NCI-H748 (cell line): ENCODE data around the gene TP53I11.

Experiments
- DNase-seq: peaks from one replicate; lab custom pipeline; 2025; ENCODE audit not compliant: unreplicated experiment; lab: John Stamatoyannopoulos, UW

The TP53I11 gene

GRCh38 chr11:44979543-44980399 is 29.1 kb upstream of the TP53I11 start:
- DNase-seq = peak; percentile 96

GRCh38 chr11:44978961-44979331 is 28.3 kb upstream of the TP53I11 start:
- DNase-seq = peak; percentile 99

GRCh38 chr11:44978274-44978960 is 27.7 kb upstream of the TP53I11 start:
- no peak for DNase-seq

- peak; percentile 20 for DNase-seq
These were observed 26.9 kb upstream of the TP53I11 start for GRCh38 chr11:44977493-44977984.

GRCh38 chr11:44976576-44976975 is 25.9 kb upstream of the TP53I11 start:
- DNase-seq = no peak

- DNase-seq = no peak
These were observed 23.8 kb upstream of the TP53I11 start for GRCh38 chr11:44974402-44975000.

- peak; percentile 57 for DNase-seq
These were observed 23.1 kb upstream of the TP53I11 start for GRCh38 chr11:44973632-44974401.

- no peak for DNase-seq
These were observed 22.2 kb upstream of the TP53I11 start for GRCh38 chr11:44972746-44973435.

- no peak for DNase-seq
These were observed 20.5 kb upstream of the TP53I11 start for GRCh38 chr11:44971185-44971584.

GRCh38 chr11:44970293-44970692 is 19.6 kb upstream of the TP53I11 start:
- no peak for DNase-seq

- DNase-seq = no peak
These were observed 19.1 kb upstream of the TP53I11 start for GRCh38 chr11:44969651-44970252.

- no peak for DNase-seq
These were observed 17.8 kb upstream of the TP53I11 start for GRCh38 chr11:44968510-44968909.

GRCh38 chr11:44967930-44968496 is 17.3 kb upstream of the TP53I11 start:
- DNase-seq = no peak

- no peak for DNase-seq
These were observed 16.0 kb upstream of the TP53I11 start for GRCh38 chr11:44966694-44967093.

GRCh38 chr11:44964526-44965209 is 14.0 kb upstream of the TP53I11 start:
- DNase-seq = peak; percentile 45

- no peak for DNase-seq
These were observed 13.3 kb upstream of the TP53I11 start for GRCh38 chr11:44963948-44964347.

GRCh38 chr11:44963136-44963535 is 12.5 kb upstream of the TP53I11 start:
- no peak for DNase-seq

GRCh38 chr11:44962464-44962863 is 11.8 kb upstream of the TP53I11 start:
- DNase-seq = no peak

GRCh38 chr11:44960200-44960845 is 9.6 kb upstream of the TP53I11 start:
- no peak for DNase-seq
